K562 (cell line): Measurements from ENCODE around the gene PRR5. TPM values are rescaled to one million over a fixed set of nuclear protein-coding genes. Genes with fewer than 3 reads are reported as not detected.

Experiments
- ATAC-seq: fragments of 200-7000 bp; cut with Tn5 transposase; 3 replicates; pipeline ENCODE4 v1.9.1; 2020; ENCODE audit warnings: moderate library complexity
- BruUV-seq: library from RNA; stranded (reverse); fragments of 400-500 nt; replicated peaks from 2 replicates; lab custom pipeline; 2021; lab: Mats Ljungman, UMichigan
- CTCF ChIA-PET: fragments of 300-600 bp; formaldehyde crosslinking; extraction: SDS; loops from one replicate; lab custom pipeline; 2021; ENCODE audit warnings: low intra/inter-chr PET ratio; lab: Yijun Ruan, JAX
- POLR2A ChIA-PET: fragments of 300-600, 350-650 bp; sonication (Branson Sonifier 250); formaldehyde crosslinking; extraction: SDS; loops from one replicate; lab custom pipeline; 2021; ENCODE audit warnings: antibody characterized with exemption, inconsistent platforms; lab: Yijun Ruan, JAX
- DNase-seq, 4 experiments: peaks; one replicate each; pipeline versions ENCODE4 v3.0.0 to v3.0.0-alpha.2; 2011 to 2018; ENCODE audit warnings: low spot score in 3 of 4, mixed read lengths in 3 of 4; ENCODE audit errors: extremely low read depth in 1 of 4
- FAIRE-seq: peaks from 2 replicates; lab custom pipeline; 2011; peaks lifted over from hg19 to GRCh38; lab: Jason Lieb, UNC
- H2AFZ ChIP-seq: 2 replicates; pipeline ENCODE4 v1.6.0; 2011; ENCODE audit warnings: low read depth, low read length, control low read depth, inconsistent platforms
- H3K27ac ChIP-seq: fragments of 200-600 bp; 3 replicates; pipeline ENCODE4 v1.8.0; 2011; ENCODE audit warnings: low read depth, mild to moderate bottlenecking, control low read depth, inconsistent platforms, low read length, moderate library complexity, mixed read lengths; ENCODE audit errors: extremely low read depth
- H3K27me3 ChIP-seq, 2 experiments: fragments of 300-600 bp in 1 of 2; 2 replicates in 1 of 2; 3 replicates in 1 of 2; pipeline versions ENCODE4 v1.6.0 to v1.8.0; 2011; ENCODE audit warnings: inconsistent platforms in 2 of 2, low read length in 2 of 2, mild to moderate bottlenecking in 1 of 2, mixed read lengths in 1 of 2, moderate library complexity in 1 of 2; ENCODE audit not compliant: control insufficient read depth in 2 of 2, insufficient read depth in 2 of 2
- H3K36me3 ChIP-seq: fragments of 300-600 bp; 3 replicates; pipeline ENCODE4 v1.8.0; 2011; ENCODE audit warnings: mild to moderate bottlenecking, low read length, inconsistent platforms; ENCODE audit not compliant: control insufficient read depth, insufficient read depth
- H3K4me1 ChIP-seq, 2 experiments: fragments of 200-600 bp in 1 of 2; replicated peaks in 1 of 2; 2 replicates in 1 of 2; 3 replicates in 1 of 2; pipeline versions ENCODE4 v1.5.1 to v1.8.0; 2011; ENCODE audit warnings: inconsistent platforms in 2 of 2, low read length in 2 of 2, mild to moderate bottlenecking in 1 of 2, mixed read lengths in 1 of 2, moderate library complexity in 1 of 2; ENCODE audit not compliant: control insufficient read depth in 2 of 2, insufficient read depth in 2 of 2
- H3K4me2 ChIP-seq: 2 replicates; pipeline ENCODE4 v1.6.1; 2011; ENCODE audit warnings: low read length, control low read depth, inconsistent platforms, mixed read lengths; ENCODE audit not compliant: insufficient read depth
- H3K4me3 ChIP-seq: fragments of 200-600 bp; sonication (generic), shearing (Covaris generic); 2 replicates; pipeline ENCODE4 v1.5.1; 2016; ENCODE audit warnings: control low read depth, inconsistent platforms
- H3K79me2 ChIP-seq: fragments of 200-600 bp; 3 replicates; pipeline ENCODE4 v1.8.0; 2011; ENCODE audit warnings: low read length, inconsistent platforms; ENCODE audit not compliant: control insufficient read depth, insufficient read depth
- H3K9ac ChIP-seq, 2 experiments: 2 replicates each; pipeline versions ENCODE4 v1.6.0 to v1.6.1; 2011; ENCODE audit warnings: low read depth in 2 of 2, low read length in 2 of 2, control low read depth in 1 of 2, inconsistent platforms in 1 of 2, mild to moderate bottlenecking in 1 of 2, mixed read lengths in 1 of 2; ENCODE audit not compliant: insufficient read depth in 1 of 2
- H3K9me1 ChIP-seq: one replicate; pipeline ENCODE4 v1.6.0; 2011; ENCODE audit warnings: inconsistent platforms, mild to moderate bottlenecking, low read length, moderate library complexity; ENCODE audit not compliant: control insufficient read depth, insufficient read depth
- H3K9me3 ChIP-seq: replicated peaks from 2 replicates; pipeline ENCODE4 v1.5.1; 2011; ENCODE audit warnings: low read depth, low read length, inconsistent platforms; ENCODE audit not compliant: control insufficient read depth, insufficient read depth
- H4K20me1 ChIP-seq: replicated peaks from 2 replicates; pipeline ENCODE4 v1.6.1; 2011; ENCODE audit warnings: low read length, inconsistent platforms, mixed read lengths; ENCODE audit not compliant: control insufficient read depth, insufficient read depth
- MEIS2 ChIP-seq: fragments of 450-650 bp; IDR thresholded peaks from 2 replicates; pipeline ENCODE4 v1.6.1; 2014; ENCODE audit warnings: mild to moderate bottlenecking; ENCODE audit not compliant: partially characterized antibody
- MXI1 ChIP-seq: IDR thresholded peaks from 2 replicates; pipeline ENCODE4 v1.6.1; 2011; ENCODE audit warnings: low read depth, mild to moderate bottlenecking, improper control_type of control experiment, low read length
- NBN ChIP-seq: fragments of 450-650 bp; IDR thresholded peaks from 2 replicates; pipeline ENCODE4 v1.6.1; 2016; ENCODE audit warnings: low read depth, mild to moderate bottlenecking
- RAD21 ChIP-seq, 2 experiments: fragments of 250-450 bp in 1 of 2; fragments of 450-650 bp in 1 of 2; sonication (Bioruptor Pico) in 1 of 2; formaldehyde crosslinking in 1 of 2; IDR thresholded peaks in 1 of 2; conservative IDR thresholded peaks in 1 of 2; 2 replicates each; pipeline versions ENCODE4 v1.4.0 to v1.8.0; 2020 to 2022; ENCODE audit warnings: mild to moderate bottlenecking in 2 of 2, moderate library complexity in 1 of 2
- RCOR1 ChIP-seq, 2 experiments: IDR thresholded peaks; 2 replicates each; pipeline ENCODE4 v1.6.1; 2012; ENCODE audit warnings: low read depth in 2 of 2, low read length in 2 of 2, borderline replicate concordance in 1 of 2, improper control_type of control experiment in 1 of 2
- WGBS: fragments of 100-300 bp; shearing (Covaris generic); methylation state at CpG from one replicate; pipeline ENCODE4 v1.1.6; 2016; ENCODE audit warnings: low coverage, mixed read lengths; ENCODE audit not compliant: insufficient coverage; ENCODE audit errors: missing lambda C conversion rate; 5-methylcytosine and 5-hydroxymethylcytosine counted together
- in situ Hi-C: fragments of 300-500 bp; cut with MboI; formaldehyde crosslinking; loops from 4 replicates; pipeline ENCODE4 v1.15.0; 2018; ENCODE audit warnings: inconsistent platforms, mixed read lengths
- intact Hi-C: fragments of 100-400 bp; cut with micrococcal nuclease; formaldehyde crosslinking; loops from 2 replicates; pipeline ENCODE4 v1.14.2; 2022
- polyA plus RNA-seq, 8 experiments: library from polyadenylated mRNA; depleted of rRNA in 4 of 8; stranded (reverse) in 5 of 8; unstranded in 3 of 8; fragments of >200 nt; fragmentation: Nextera tagmentation in 2 of 8; fragmentation: Illumina TruSeq in 1 of 8; extraction: Ambion mirVana in 2 of 8; extraction: Trizol in 1 of 8; gene quantifications; 2 replicates each; pipeline versions ENCODE4 v1.2.1 to v1.2.3, GENCODE V29; 2011 to 2014; ENCODE audit warnings: inconsistent platforms in 1 of 8, missing spikeins in 1 of 8
- total RNA-seq, 7 experiments: library from RNA; depleted of rRNA in 6 of 7; stranded (reverse); fragments of >200 nt in 6 of 7; fragmentation: Illumina TruSeq in 2 of 7; extraction: Trizol in 2 of 7; gene quantifications; 2 replicates each; pipeline versions ENCODE4 v1.2.1 to v1.2.3, GENCODE V29; 2011 to 2021; ENCODE audit warnings: low replicate concordance in 1 of 7
- TF ChIP-seq, protein P1 (sequence below): sonication (generic); formaldehyde crosslinking; IDR thresholded peaks from 2 replicates; pipeline ENCODE4 v1.8.1; 2022; ENCODE audit warnings: missing genetic modification reagents
- TF ChIP-seq, protein P2 (sequence below), 2 experiments: fragments of 250-450 bp in 1 of 2; fragments of 450-650 bp in 1 of 2; sonication (Bioruptor Pico) in 1 of 2; IDR thresholded peaks; 2 replicates each; pipeline versions ENCODE4 v1.6.1 to v1.8.0; 2016 to 2021; ENCODE audit warnings: mild to moderate bottlenecking in 2 of 2, moderate library complexity in 2 of 2, missing compliant biosample characterization in 1 of 2, missing genetic modification characterization in 1 of 2
- TF ChIP-seq, protein P3 (sequence below), 3 experiments: IDR thresholded peaks in 2 of 3; conservative IDR thresholded peaks in 1 of 3; 2 replicates each; pipeline ENCODE4 v1.5.1; 2011 to 2012; ENCODE audit warnings: low read length in 3 of 3, mild to moderate bottlenecking in 3 of 3, control low read depth in 2 of 3, improper control_type of control experiment in 1 of 3, inconsistent platforms in 1 of 3, low read depth in 1 of 3, mixed read lengths in 1 of 3, moderate library complexity in 1 of 3; ENCODE audit not compliant: insufficient read depth in 2 of 3

Gene PRR5
- total and polyA plus RNA-seq, 9 of the 15 experiments (the other 6 are each of a cell fraction or from before 2014, with no cell fraction given), result 0.13 to 21.0 (median 7.5) TPM

DNA sequence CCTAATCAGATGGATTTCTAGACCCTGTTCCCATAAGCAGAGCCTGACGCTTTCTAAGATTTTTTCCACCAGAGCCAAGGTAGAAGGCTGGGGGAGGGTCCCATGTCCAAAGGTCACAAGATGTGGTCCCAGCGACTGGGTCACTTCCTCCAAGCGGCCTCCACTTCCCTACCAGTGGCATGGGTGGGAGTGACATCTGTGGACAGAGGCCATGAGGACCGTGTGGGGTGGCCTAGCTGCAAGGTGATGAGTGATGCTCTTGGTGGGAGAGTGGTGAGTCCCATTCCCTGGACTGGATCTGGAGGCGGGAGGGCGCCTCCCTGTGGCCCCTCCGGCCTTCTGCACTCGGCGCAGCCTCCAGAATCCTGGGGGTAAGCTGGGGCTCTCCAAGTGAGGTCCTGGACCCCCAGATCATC, 32.4 kb upstream of the PRR5 start:
- Histone ChIP-seq H3K9me3 (no peaks in the 10 kb centered on the region), H3K27ac (no peak overlapping the region), H3K36me3 (no peaks in the 10 kb centered on the region), H2AFZ (no peak overlapping the region), H3K27me3 (peaks cover 0 to 4% of the 10 kb centered on the region in 2 experiments; a peak in 2 of 5 replicates), H3K4me3 (no peak overlapping the region), H3K79me2 (no peaks in the 10 kb centered on the region), H3K4me2 (no peak overlapping the region), H3K9me1 (no peaks in the 10 kb centered on the region), H3K9ac (no peak overlapping the region), H3K4me1 (peaks cover 0 to 20% of the 10 kb centered on the region in 2 experiments; a peak in 3 of 5 replicates), H4K20me1 (no peaks in the 10 kb centered on the region)
- FAIRE-seq (peak; percentile 15), DNase-seq (peak; percentile 47 to 61 (median 54)), ATAC-seq (peak; percentile 85)
- ChIA-PET CTCF (no interaction called here), POLR2A (interaction anchor here (0.5 to 0.7 kb wide), 3 partner anchors 46 to 646 kb away, joined by 3 read pairs; partner anchors contain the start of gene PARVB)
- in situ Hi-C loops, result no loop called here
- TF ChIP-seq RAD21 (CRISPR knock-in tag; conservative IDR thresholded peaks at IDR 0.05 in 1 of 2, IDR thresholded peaks at IDR 0.05 in 1 of 2) (peak in 1 of 2 experiments; percentile 29; a peak in 2 of 4 replicates), NBN (no peak), MEIS2 (peak; percentile 77), MXI1 (no peak), RCOR1 (IDR thresholded peaks at IDR 0.05; ENCODE audit: borderline replicate concordance in 1 of 2, low read depth in 2 of 2, low read length in 2 of 2) (peak in 1 of 2 experiments; percentile 10; a peak in 1 of 4 replicates)
- TF ChIP-seq, protein P1, sequence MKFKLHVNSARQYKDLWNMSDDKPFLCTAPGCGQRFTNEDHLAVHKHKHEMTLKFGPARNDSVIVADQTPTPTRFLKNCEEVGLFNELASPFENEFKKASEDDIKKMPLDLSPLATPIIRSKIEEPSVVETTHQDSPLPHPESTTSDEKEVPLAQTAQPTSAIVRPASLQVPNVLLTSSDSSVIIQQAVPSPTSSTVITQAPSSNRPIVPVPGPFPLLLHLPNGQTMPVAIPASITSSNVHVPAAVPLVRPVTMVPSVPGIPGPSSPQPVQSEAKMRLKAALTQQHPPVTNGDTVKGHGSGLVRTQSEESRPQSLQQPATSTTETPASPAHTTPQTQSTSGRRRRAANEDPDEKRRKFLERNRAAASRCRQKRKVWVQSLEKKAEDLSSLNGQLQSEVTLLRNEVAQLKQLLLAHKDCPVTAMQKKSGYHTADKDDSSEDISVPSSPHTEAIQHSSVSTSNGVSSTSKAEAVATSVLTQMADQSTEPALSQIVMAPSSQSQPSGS, result no peak
- TF ChIP-seq, protein P2, sequence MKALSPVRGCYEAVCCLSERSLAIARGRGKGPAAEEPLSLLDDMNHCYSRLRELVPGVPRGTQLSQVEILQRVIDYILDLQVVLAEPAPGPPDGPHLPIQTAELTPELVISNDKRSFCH (CRISPR knock-in tag; IDR thresholded peaks at IDR 0.05), result no peak
- TF ChIP-seq, protein P2 (tag; IDR thresholded peaks at IDR 0.05), result 0 out of 2 replicates have a peak, but pooled peaks have one; percentile 26
- TF ChIP-seq, protein P3, sequence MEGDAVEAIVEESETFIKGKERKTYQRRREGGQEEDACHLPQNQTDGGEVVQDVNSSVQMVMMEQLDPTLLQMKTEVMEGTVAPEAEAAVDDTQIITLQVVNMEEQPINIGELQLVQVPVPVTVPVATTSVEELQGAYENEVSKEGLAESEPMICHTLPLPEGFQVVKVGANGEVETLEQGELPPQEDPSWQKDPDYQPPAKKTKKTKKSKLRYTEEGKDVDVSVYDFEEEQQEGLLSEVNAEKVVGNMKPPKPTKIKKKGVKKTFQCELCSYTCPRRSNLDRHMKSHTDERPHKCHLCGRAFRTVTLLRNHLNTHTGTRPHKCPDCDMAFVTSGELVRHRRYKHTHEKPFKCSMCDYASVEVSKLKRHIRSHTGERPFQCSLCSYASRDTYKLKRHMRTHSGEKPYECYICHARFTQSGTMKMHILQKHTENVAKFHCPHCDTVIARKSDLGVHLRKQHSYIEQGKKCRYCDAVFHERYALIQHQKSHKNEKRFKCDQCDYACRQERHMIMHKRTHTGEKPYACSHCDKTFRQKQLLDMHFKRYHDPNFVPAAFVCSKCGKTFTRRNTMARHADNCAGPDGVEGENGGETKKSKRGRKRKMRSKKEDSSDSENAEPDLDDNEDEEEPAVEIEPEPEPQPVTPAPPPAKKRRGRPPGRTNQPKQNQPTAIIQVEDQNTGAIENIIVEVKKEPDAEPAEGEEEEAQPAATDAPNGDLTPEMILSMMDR (IDR thresholded peaks at IDR 0.05 in 2 of 3, conservative IDR thresholded peaks at IDR 0.05 in 1 of 3; ENCODE audit: insufficient read depth in 2 of 3, low read depth in 1 of 3, low read length in 3 of 3), result peak; percentile 53 to 67 (median 56); a peak in 5 of 6 replicates
- intact Hi-C loops, result no loop called here
- no TSS peak for BruUV-seq
- 27% methylated on average over 9 of the region's 9 CpGs for WGBS
